HEK293 (cell line): Measurements from ENCODE around the gene RFTN1.

ENCODE experiments used
- CTCF ChIA-PET: fragments of 350-600 bp; formaldehyde crosslinking; extraction: SDS; loops from one replicate; lab custom pipeline; 2021; ENCODE audit warnings: antibody characterized with exemption; lab: Yijun Ruan, JAX
- POLR2A ChIA-PET: fragments of 300-600 bp; formaldehyde crosslinking; extraction: SDS; loops from one replicate; lab custom pipeline; 2020; ENCODE audit warnings: antibody characterized with exemption, inconsistent platforms; lab: Yijun Ruan, JAX
- H3K27ac ChIP-seq: fragments of 200-500 bp; sonication (Bioruptor generic); 2 replicates; pipeline ENCODE4 v1.5.1; 2014; ENCODE audit warnings: low read depth, low read length, control low read depth, inconsistent platforms; ENCODE audit errors: extremely low read depth
- H3K36me3 ChIP-seq, 2 experiments: fragments of 200-500 bp in 1 of 2; sonication (Bioruptor generic) in 1 of 2; 1 replicate in 1 of 2; 2 replicates in 1 of 2; pipeline ENCODE4 v1.5.1; 2014 to 2017; ENCODE audit warnings: inconsistent platforms in 2 of 2, low read length in 2 of 2; ENCODE audit not compliant: control insufficient read depth in 2 of 2, insufficient read depth in 1 of 2
- H3K4me1 ChIP-seq: fragments of 200-500 bp; sonication (Bioruptor generic); 2 replicates; pipeline ENCODE4 v1.5.1; 2014; ENCODE audit warnings: mild to moderate bottlenecking, low read length, inconsistent platforms; ENCODE audit not compliant: control insufficient read depth, insufficient read depth
- H3K4me3 ChIP-seq: 2 replicates; pipeline ENCODE4 v1.5.1; 2011; ENCODE audit warnings: low read depth, mild to moderate bottlenecking, control low read depth, low read length, moderate library complexity
- H3K9me3 ChIP-seq: fragments of 200-500 bp; sonication (Bioruptor generic); 2 replicates; pipeline ENCODE4 v1.5.1; 2014; ENCODE audit warnings: low read depth, low read length, inconsistent platforms; ENCODE audit not compliant: control insufficient read depth, insufficient read depth
- BCL11A ChIP-seq: fragments of 450-650 bp; formaldehyde crosslinking; IDR thresholded peaks from 2 replicates; pipeline ENCODE4 v1.5.1; 2016; ENCODE audit warnings: low read depth, missing biosample characterization, missing genetic modification characterization
- CTCF ChIP-seq: fragments of 450-650 bp; formaldehyde crosslinking; IDR thresholded peaks from 2 replicates; pipeline ENCODE4 v1.5.1; 2016; ENCODE audit warnings: missing biosample characterization, missing genetic modification characterization
- GLI4 ChIP-seq: fragments of 450-650 bp; formaldehyde crosslinking; IDR thresholded peaks from 2 replicates; pipeline ENCODE4 v1.5.1; 2016; ENCODE audit warnings: missing biosample characterization, missing genetic modification characterization
- RBAK ChIP-seq: fragments of 450-650 bp; formaldehyde crosslinking; IDR thresholded peaks from 2 replicates; pipeline ENCODE4 v1.5.1; 2016; ENCODE audit warnings: missing biosample characterization, missing genetic modification characterization
- SETDB1 ChIP-seq: IDR thresholded peaks from one replicate; pipeline ENCODE4 v1.6.1; 2017; ENCODE audit warnings: mild to moderate bottlenecking, low read length, moderate library complexity, mixed read lengths; ENCODE audit not compliant: insufficient read length
- SP2 ChIP-seq: fragments of 450-650 bp; formaldehyde crosslinking; IDR thresholded peaks from 2 replicates; pipeline ENCODE4 v1.5.1; 2016; ENCODE audit warnings: missing biosample characterization, missing genetic modification characterization
- SP3 ChIP-seq: fragments of 450-650 bp; formaldehyde crosslinking; IDR thresholded peaks from 2 replicates; pipeline ENCODE4 v1.5.1; 2016; ENCODE audit warnings: missing biosample characterization, missing genetic modification characterization
- WT1 ChIP-seq: fragments of 450-650 bp; formaldehyde crosslinking; IDR thresholded peaks from 2 replicates; pipeline ENCODE4 v1.5.1; 2016; ENCODE audit warnings: missing biosample characterization, missing genetic modification characterization
- ZBTB1 ChIP-seq: fragments of 450-650 bp; formaldehyde crosslinking; IDR thresholded peaks from 2 replicates; pipeline ENCODE4 v1.5.1; 2016; ENCODE audit warnings: missing biosample characterization, missing genetic modification characterization
- ZFP3 ChIP-seq: fragments of 450-650 bp; formaldehyde crosslinking; IDR thresholded peaks from 2 replicates; pipeline ENCODE4 v1.5.1; 2016; ENCODE audit warnings: low read depth, missing biosample characterization, missing genetic modification characterization
- ZNF10 ChIP-seq: fragments of 450-650 bp; formaldehyde crosslinking; IDR thresholded peaks from 2 replicates; pipeline ENCODE4 v1.5.1; 2017; ENCODE audit warnings: missing biosample characterization, missing genetic modification characterization
- ZNF157 ChIP-seq: fragments of 450-650 bp; formaldehyde crosslinking; IDR thresholded peaks from 2 replicates; pipeline ENCODE4 v1.5.1; 2016; ENCODE audit warnings: missing biosample characterization, missing genetic modification characterization
- ZNF16 ChIP-seq: fragments of 450-650 bp; formaldehyde crosslinking; IDR thresholded peaks from 2 replicates; pipeline ENCODE4 v1.5.1; 2016; ENCODE audit warnings: low read depth, missing biosample characterization, missing genetic modification characterization
- ZNF19 ChIP-seq: fragments of 450-650 bp; formaldehyde crosslinking; IDR thresholded peaks from 2 replicates; pipeline ENCODE4; 2016; ENCODE audit warnings: missing biosample characterization, missing genetic modification characterization, low read depth
- ZNF214 ChIP-seq: fragments of 450-650 bp; formaldehyde crosslinking; IDR thresholded peaks from 2 replicates; pipeline ENCODE4 v1.5.1; 2017; ENCODE audit warnings: missing biosample characterization, mild to moderate bottlenecking, missing genetic modification characterization, borderline replicate concordance
- ZNF23 ChIP-seq: fragments of 450-650 bp; formaldehyde crosslinking; IDR thresholded peaks from 2 replicates; pipeline ENCODE4 v1.5.1; 2016; ENCODE audit warnings: missing biosample characterization, missing genetic modification characterization, borderline replicate concordance
- ZNF248 ChIP-seq: fragments of 450-650 bp; formaldehyde crosslinking; IDR thresholded peaks from 2 replicates; pipeline ENCODE4 v1.5.1; 2017; ENCODE audit warnings: missing biosample characterization, missing genetic modification characterization
- ZNF335 ChIP-seq: fragments of 450-650 bp; formaldehyde crosslinking; conservative IDR thresholded peaks from 2 replicates; pipeline ENCODE4 v1.5.1; 2016; ENCODE audit warnings: missing biosample characterization, missing genetic modification characterization
- ZNF350 ChIP-seq: fragments of 450-650 bp; formaldehyde crosslinking; IDR thresholded peaks from 2 replicates; pipeline ENCODE4 v1.5.0; 2017; ENCODE audit warnings: missing biosample characterization, mild to moderate bottlenecking, missing genetic modification characterization
- ZNF37A ChIP-seq: fragments of 450-650 bp; IDR thresholded peaks from 2 replicates; pipeline ENCODE4 v1.5.1; 2018; ENCODE audit warnings: missing biosample characterization, missing genetic modification characterization
- ZNF510 ChIP-seq: fragments of 450-650 bp; formaldehyde crosslinking; IDR thresholded peaks from 2 replicates; pipeline ENCODE4 v1.5.1; 2018; ENCODE audit warnings: mild to moderate bottlenecking, missing genetic modification characterization, missing biosample characterization; ENCODE audit not compliant: insufficient replicate concordance
- ZNF530 ChIP-seq: fragments of 450-650 bp; formaldehyde crosslinking; IDR thresholded peaks from 2 replicates; pipeline ENCODE4 v1.5.1; 2016; ENCODE audit warnings: low read depth, missing biosample characterization, missing genetic modification characterization
- ZNF544 ChIP-seq: fragments of 450-650 bp; formaldehyde crosslinking; IDR thresholded peaks from 2 replicates; pipeline ENCODE4 v1.5.0; 2017; ENCODE audit warnings: missing biosample characterization, missing genetic modification characterization
- ZNF548 ChIP-seq: fragments of 450-650 bp; formaldehyde crosslinking; IDR thresholded peaks from 2 replicates; pipeline ENCODE4 v1.5.1; 2016; ENCODE audit warnings: missing biosample characterization, missing genetic modification characterization
- ZNF624 ChIP-seq: fragments of 450-650 bp; formaldehyde crosslinking; IDR thresholded peaks from 2 replicates; pipeline ENCODE4 v1.5.1; 2017; ENCODE audit warnings: missing biosample characterization, missing genetic modification characterization
- ZNF639 ChIP-seq: fragments of 450-650 bp; formaldehyde crosslinking; IDR thresholded peaks from 2 replicates; pipeline ENCODE4 v1.5.1; 2016; ENCODE audit warnings: missing biosample characterization, missing genetic modification characterization
- ZNF707 ChIP-seq: fragments of 450-650 bp; formaldehyde crosslinking; IDR thresholded peaks from 2 replicates; pipeline ENCODE4 v1.5.1; 2016; ENCODE audit warnings: missing biosample characterization, missing genetic modification characterization
- ZNF777 ChIP-seq: fragments of 450-650 bp; formaldehyde crosslinking; IDR thresholded peaks from 2 replicates; pipeline ENCODE4 v1.5.1; 2017; ENCODE audit warnings: missing biosample characterization, missing genetic modification characterization, borderline replicate concordance
- ZNF791 ChIP-seq: fragments of 450-650 bp; formaldehyde crosslinking; IDR thresholded peaks from 2 replicates; pipeline ENCODE4 v1.5.1; 2016; ENCODE audit warnings: missing biosample characterization, missing genetic modification characterization
- ZXDB ChIP-seq: fragments of 450-650 bp; formaldehyde crosslinking; IDR thresholded peaks from 2 replicates; pipeline ENCODE4 v1.5.1; 2016; ENCODE audit warnings: missing biosample characterization, missing genetic modification characterization
- TF ChIP-seq, protein P1 (sequence below): fragments of 450-650 bp; formaldehyde crosslinking; IDR thresholded peaks from 2 replicates; pipeline ENCODE4 v1.5.1; 2016; ENCODE audit warnings: missing biosample characterization, missing genetic modification characterization

The RFTN1 gene

DNA sequence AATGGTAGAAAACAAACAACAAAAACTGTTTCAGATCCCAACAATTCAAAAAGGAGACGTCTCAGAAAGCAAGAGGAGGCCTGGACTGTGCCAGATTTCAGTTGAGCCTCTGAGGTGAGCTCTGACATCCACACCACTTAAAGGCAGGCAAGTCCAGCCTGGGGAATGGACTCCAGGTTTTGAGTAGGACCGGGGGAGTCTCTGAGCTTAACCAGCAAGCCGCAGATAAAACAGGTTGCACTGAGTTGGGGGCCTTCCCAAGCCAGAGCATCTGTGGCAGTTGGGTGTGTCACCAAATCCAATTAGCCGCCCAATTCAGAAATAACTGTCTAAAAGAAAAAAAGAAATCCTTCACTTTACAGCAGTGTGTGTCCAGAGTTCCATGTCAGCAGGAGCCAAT, 193.8 kb downstream of the RFTN1 start (continued):
- TF ChIP-seq ZNF335, result no peak
- no peak for TF ChIP-seq ZFP3 (tag by site-specific recombination)
- TF ChIP-seq SETDB1, result no peak

DNA sequence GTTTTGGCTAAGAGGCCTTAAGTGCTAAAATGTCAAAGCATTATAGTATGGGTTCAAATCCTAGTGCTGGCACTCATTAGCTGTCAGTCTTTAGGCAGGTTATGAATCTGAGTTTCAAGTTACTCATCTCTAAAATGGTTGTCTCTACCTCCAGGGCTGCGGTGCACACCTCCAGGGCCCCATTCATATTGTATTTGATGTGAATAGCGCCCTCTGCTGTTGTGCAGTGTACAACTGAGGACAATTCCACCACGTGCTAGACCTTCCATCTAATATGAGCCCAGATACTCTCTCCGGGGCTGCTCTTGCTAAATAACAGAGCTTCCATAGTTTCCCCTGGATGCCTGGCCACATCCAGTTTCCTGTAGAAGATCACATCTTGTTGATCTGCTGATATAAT, 194.2 kb downstream of the RFTN1 start:
- Histone ChIP-seq H3K4me1 (no peaks in the 10 kb centered on the region), H3K4me3 (no peak overlapping the region), H3K36me3 (peaks cover 0 to 65% of the 10 kb centered on the region in 2 experiments; a peak in 2 of 3 replicates), H3K27ac (no peak overlapping the region), H3K9me3 (no peaks in the 10 kb centered on the region)
- POLR2A ChIA-PET, result no interaction called here
- no peak for TF ChIP-seq ZNF639
- no peak for TF ChIP-seq ZNF23
- TF ChIP-seq BCL11A (tag by site-specific recombination), result no peak
- no peak for TF ChIP-seq ZBTB1 (tag by site-specific recombination)
- no peak for TF ChIP-seq RBAK (tag by site-specific recombination)
- TF ChIP-seq ZNF248, result no peak
- TF ChIP-seq ZNF19 (tag by site-specific recombination), result no peak
- no peak for TF ChIP-seq GLI4 (tag by site-specific recombination)
- TF ChIP-seq ZNF510 (tag by site-specific recombination), result no peak
- no peak for TF ChIP-seq ZNF157 (tag by site-specific recombination)
- TF ChIP-seq ZNF777 (tag by site-specific recombination), result no peak
- TF ChIP-seq ZNF10 (tag by site-specific recombination), result no peak
- no peak for TF ChIP-seq ZNF624 (tag by site-specific recombination)
- no peak for TF ChIP-seq ZNF530 (tag by site-specific recombination)
- no peak for TF ChIP-seq ZNF791
- TF ChIP-seq, all 188 proteins: peak for 0
- CTCF ChIA-PET, result interaction anchor here (0.6 to 2.8 kb wide), 17 partner anchors 11 to 901 kb away, joined by 3 to 15 read pairs (median 5); no protein-coding TSS in a partner anchor

- ChIA-PET CTCF (interaction anchor here (0.7 to 2.8 kb wide), 6 partner anchors 10 to 30 kb away, joined by 3 to 8 read pairs (median 4); no protein-coding TSS in a partner anchor), POLR2A (no interaction called here)
- Histone ChIP-seq H3K9me3 (no peaks in the 10 kb centered on the region), H3K27ac (no peak overlapping the region), H3K4me3 (no peak overlapping the region), H3K36me3 (peaks cover 0 to 68% of the 10 kb centered on the region in 2 experiments; a peak in 2 of 3 replicates), H3K4me1 (no peaks in the 10 kb centered on the region)
- TF ChIP-seq ZNF707 (tag by site-specific recombination) (no peak), ZNF350 (tag by site-specific recombination) (no peak), WT1 (tag by site-specific recombination) (no peak), CTCF (tag by site-specific recombination) (no peak), ZNF37A (tag by site-specific recombination) (no peak), SP3 (tag by site-specific recombination) (no peak), ZXDB (tag by site-specific recombination) (no peak), ZNF214 (no peak), ZNF544 (tag by site-specific recombination) (no peak), ZNF548 (no peak), SP2 (no peak), ZNF16 (no peak)
- TF ChIP-seq, protein P1, sequence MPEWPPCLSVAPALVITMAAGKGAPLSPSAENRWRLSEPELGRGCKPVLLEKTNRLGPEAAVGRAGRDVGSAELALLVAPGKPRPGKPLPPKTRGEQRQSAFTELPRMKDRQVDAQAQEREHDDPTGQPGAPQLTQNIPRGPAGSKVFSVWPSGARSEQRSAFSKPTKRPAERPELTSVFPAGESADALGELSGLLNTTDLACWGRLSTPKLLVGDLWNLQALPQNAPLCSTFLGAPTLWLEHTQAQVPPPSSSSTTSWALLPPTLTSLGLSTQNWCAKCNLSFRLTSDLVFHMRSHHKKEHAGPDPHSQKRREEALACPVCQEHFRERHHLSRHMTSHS (tag by site-specific recombination), result no peak
These were observed 195.3 kb downstream of the RFTN1 start for GRCh38 chr3:16318176-16318575.
